ENCODE data around the gene PRR20E.
"Not testable (repeated sequence)": the region's sequence is repeated elsewhere in the genome, so short reads cannot be mapped to it uniquely, and the experiment has no call there.

PRR20E gene

GRCh38 chr13:57166897-57167296 lies at the start of gene PRR20E:
Gene PRR20E, plus strand, starts transcription at chr13:57167197. Its CDS starts 387 bp downstream, at chr13:57167584.
- not testable (repeated sequence) for DNase-seq

- no peak for DNase-seq
These were observed 43.3 kb upstream of the PRR20E start for GRCh38 chr13:57123681-57124080.

- DNase-seq = no peak
These were observed 38.1 kb upstream of the PRR20E start for GRCh38 chr13:57128909-57129308.

- no peak for DNase-seq
These were observed 30.9 kb upstream of the PRR20E start for GRCh38 chr13:57136093-57136492.

- DNase-seq = no peak
These were observed 29.4 kb upstream of the PRR20E start for GRCh38 chr13:57137585-57137984.

- no peak for DNase-seq
These were observed 28.0 kb upstream of the PRR20E start for GRCh38 chr13:57138988-57139387.

GRCh38 chr13:57139781-57140180 lies 27.2 kb upstream of the PRR20E start:
- DNase-seq = not testable (repeated sequence)

- DNase-seq = not testable (repeated sequence)
These were observed 26.6 kb upstream of the PRR20E start, which contains the start of gene PRR20A for GRCh38 chr13:57140235-57140968. Gene PRR20A, plus strand, starts transcription at chr13:57140918. Its CDS starts 387 bp downstream, at chr13:57141305.

- DNase-seq = not testable (repeated sequence)
These were observed 19.8 kb upstream of the PRR20E start, which contains the start of gene PRR20B for GRCh38 chr13:57147188-57147587. Gene PRR20B, plus strand, starts transcription at chr13:57147488. Its CDS starts 387 bp downstream, at chr13:57147875.

- not testable (repeated sequence) for DNase-seq
These were observed 18.9 kb upstream of the PRR20E start for GRCh38 chr13:57148106-57148505.

GRCh38 chr13:57153761-57154160 lies 13.2 kb upstream of the PRR20E start, which contains the start of gene PRR20C:
Gene PRR20C, plus strand, starts transcription at chr13:57154061. Its CDS starts 387 bp downstream, at chr13:57154448.
- DNase-seq = not testable (repeated sequence)

GRCh38 chr13:57160332-57160731 lies 6.7 kb upstream of the PRR20E start, which contains the start of gene PRR20D:
Gene PRR20D, plus strand, starts transcription at chr13:57160632. Its CDS starts 387 bp downstream, at chr13:57161019.
- DNase-seq = not testable (repeated sequence)

GRCh38 chr13:57191667-57192066 lies 24.7 kb downstream of the PRR20E start:
- DNase-seq = no peak

- DNase-seq = no peak
These were observed 46.0 kb downstream of the PRR20E start for GRCh38 chr13:57212989-57213388.
